HepG2 (cell line): ENCODE data around the gene COX14.

ENCODE experiments used
- CENPT ChIP-seq: sonication (generic); formaldehyde crosslinking; IDR thresholded peaks from 2 replicates; pipeline ENCODE4 v1.8.0; 2022; ENCODE audit warnings: low read depth, mild to moderate bottlenecking, moderate library complexity, missing genetic modification reagents
- POLR2A ChIP-seq, 2 experiments: IDR thresholded peaks; 2 replicates each; pipeline ENCODE4 v1.6.1; 2011; ENCODE audit warnings: low read depth in 2 of 2, low read length in 2 of 2, mild to moderate bottlenecking in 1 of 2, moderate library complexity in 1 of 2; ENCODE audit not compliant: insufficient read depth in 1 of 2
- TP53 ChIP-seq: sonication (generic); formaldehyde crosslinking; conservative IDR thresholded peaks from 2 replicates; pipeline ENCODE4 v1.4.0; 2020; ENCODE audit warnings: missing genetic modification reagents
- ZNF274 ChIP-seq: sonication (generic); formaldehyde crosslinking; IDR thresholded peaks from 2 replicates; pipeline ENCODE4 v1.5.1; 2020; ENCODE audit warnings: mild to moderate bottlenecking, missing genetic modification reagents
- TF ChIP-seq, protein P1 (sequence below): sonication (generic); formaldehyde crosslinking; IDR thresholded peaks from 2 replicates; pipeline ENCODE4 v1.5.0; 2020; ENCODE audit warnings: mild to moderate bottlenecking, missing genetic modification reagents, moderate library complexity
- TF ChIP-seq, protein P2 (sequence below): sonication (generic); formaldehyde crosslinking; IDR thresholded peaks from 2 replicates; pipeline ENCODE4 v1.4.0; 2020; ENCODE audit warnings: mild to moderate bottlenecking, missing genetic modification reagents

DNA sequence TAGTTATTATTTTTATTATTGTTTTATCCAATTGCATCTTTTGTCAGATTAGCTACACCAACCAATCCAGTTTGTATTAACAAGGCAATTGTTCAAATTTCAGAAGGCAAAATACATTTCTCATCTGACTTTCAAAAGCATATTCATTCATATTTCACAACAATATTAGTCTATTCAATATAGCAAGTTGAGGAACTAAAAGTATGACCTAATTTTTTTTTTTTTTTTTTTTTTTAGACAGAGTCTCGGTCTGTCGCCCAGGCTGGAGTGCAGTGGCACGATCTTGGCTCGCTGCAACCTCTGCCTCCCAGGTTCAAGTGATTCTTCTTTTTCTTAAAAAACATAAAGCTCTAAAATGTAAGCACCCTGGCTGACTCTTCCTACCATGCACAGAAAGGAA lies 17.3 kb downstream of the COX14 start:
- TF ChIP-seq ZNF274 (CRISPR knock-in tag) (no peak), POLR2A (IDR thresholded peaks at IDR 0.05; ENCODE audit: insufficient read depth in 1 of 2, low read depth in 2 of 2, low read length in 2 of 2) (no peak), TP53 (no peak), CENPT (CRISPR knock-in tag) (no peak)
- TF ChIP-seq, protein P1, sequence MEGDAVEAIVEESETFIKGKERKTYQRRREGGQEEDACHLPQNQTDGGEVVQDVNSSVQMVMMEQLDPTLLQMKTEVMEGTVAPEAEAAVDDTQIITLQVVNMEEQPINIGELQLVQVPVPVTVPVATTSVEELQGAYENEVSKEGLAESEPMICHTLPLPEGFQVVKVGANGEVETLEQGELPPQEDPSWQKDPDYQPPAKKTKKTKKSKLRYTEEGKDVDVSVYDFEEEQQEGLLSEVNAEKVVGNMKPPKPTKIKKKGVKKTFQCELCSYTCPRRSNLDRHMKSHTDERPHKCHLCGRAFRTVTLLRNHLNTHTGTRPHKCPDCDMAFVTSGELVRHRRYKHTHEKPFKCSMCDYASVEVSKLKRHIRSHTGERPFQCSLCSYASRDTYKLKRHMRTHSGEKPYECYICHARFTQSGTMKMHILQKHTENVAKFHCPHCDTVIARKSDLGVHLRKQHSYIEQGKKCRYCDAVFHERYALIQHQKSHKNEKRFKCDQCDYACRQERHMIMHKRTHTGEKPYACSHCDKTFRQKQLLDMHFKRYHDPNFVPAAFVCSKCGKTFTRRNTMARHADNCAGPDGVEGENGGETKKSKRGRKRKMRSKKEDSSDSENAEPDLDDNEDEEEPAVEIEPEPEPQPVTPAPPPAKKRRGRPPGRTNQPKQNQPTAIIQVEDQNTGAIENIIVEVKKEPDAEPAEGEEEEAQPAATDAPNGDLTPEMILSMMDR (CRISPR knock-in tag) = no peak
- TF ChIP-seq, protein P2, sequence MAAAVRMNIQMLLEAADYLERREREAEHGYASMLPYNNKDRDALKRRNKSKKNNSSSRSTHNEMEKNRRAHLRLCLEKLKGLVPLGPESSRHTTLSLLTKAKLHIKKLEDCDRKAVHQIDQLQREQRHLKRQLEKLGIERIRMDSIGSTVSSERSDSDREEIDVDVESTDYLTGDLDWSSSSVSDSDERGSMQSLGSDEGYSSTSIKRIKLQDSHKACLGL (CRISPR knock-in tag) = no peak
